Measurements from ENCODE around the gene LRRC8C. TPM values are rescaled to one million over a fixed set of nuclear protein-coding genes. Genes with fewer than 3 reads are reported as not detected.

The LRRC8C gene
- total and polyA plus RNA-seq, 7 experiments from 2014 or later, result 14.3 to 50.5 (median 27.3) TPM

GRCh38 chr1:89665941-89666340 is 33.0 kb downstream of the LRRC8C start:
- Mint-ChIP-seq H3K9me3 (peaks cover 0 to 22% (median 5%) of the 10 kb centered on the region in 11 donors), H3K4me1 (peaks cover 72 to 91% (median 89%) of the 10 kb centered on the region in 7 donors), H3K27ac (peak overlapping the region in 1 of 9 donors; percentile 71), H3K36me3 (peaks cover 15 to 50% (median 33%) of the 10 kb centered on the region in 5 donors), H3K27me3 (no peaks in the 10 kb centered on the region), H3K4me3 (peak overlapping the region in 1 of 10 donors; percentile 29)
- ATAC-seq (no peak), DNase-seq (no peak)
- H3K9me3 ChIP-seq (ENCODE audit: control insufficient read depth in 2 of 3, low read length in 3 of 3), result no peaks in the 10 kb centered on the region
- ChIA-PET POLR2A (no interaction called here), CTCF (no interaction called here)
- H3K27ac ChIP-seq (ENCODE audit: low read depth, low read length), result no peak overlapping the region
- H3K4me1 ChIP-seq (ENCODE audit: control insufficient read depth in 2 of 2, insufficient read depth in 2 of 2, low read length in 2 of 2), result peaks cover 41 to 55% of the 10 kb centered on the region in 2 donors
- H3K4me3 ChIP-seq (ENCODE audit: low read length), result no peak overlapping the region
- H3K36me3 ChIP-seq (ENCODE audit: control insufficient read depth in 2 of 3, insufficient read depth in 3 of 3, low read length in 3 of 3), result no peaks in the 10 kb centered on the region
- no peaks in the 10 kb centered on the region for H3K27me3 ChIP-seq (ENCODE audit: control insufficient read depth in 2 of 2, insufficient read depth in 2 of 2, low read length in 2 of 2)
- intact Hi-C loops (cut with micrococcal nuclease), result no loop called here

- no peaks in the 10 kb centered on the region for H3K27me3 Mint-ChIP-seq
- H3K4me3 ChIP-seq (ENCODE audit: low read length), result peak overlapping the region; percentile 4
- DNase-seq, result no peak
- ATAC-seq, result no peak
- H3K27me3 ChIP-seq (ENCODE audit: control insufficient read depth in 2 of 2, insufficient read depth in 2 of 2, low read length in 2 of 2), result no peaks in the 10 kb centered on the region
- H3K4me1 ChIP-seq (ENCODE audit: control insufficient read depth in 2 of 2, insufficient read depth in 2 of 2, low read length in 2 of 2), result peaks cover 41 to 50% of the 10 kb centered on the region in 2 donors
- H3K27ac Mint-ChIP-seq, result peak overlapping the region in 7 of 9 donors; percentile 0 to 71 (median 38)
- no peaks in the 10 kb centered on the region for H3K9me3 ChIP-seq (ENCODE audit: control insufficient read depth in 2 of 3, low read length in 3 of 3)
- H3K36me3 Mint-ChIP-seq, result peaks cover 10 to 46% (median 31%) of the 10 kb centered on the region in 5 donors
- H3K9me3 Mint-ChIP-seq, result peaks cover 0 to 19% (median 4%) of the 10 kb centered on the region in 11 donors
- no peak overlapping the region for H3K27ac ChIP-seq (ENCODE audit: low read depth, low read length)
- H3K36me3 ChIP-seq (ENCODE audit: control insufficient read depth in 2 of 3, insufficient read depth in 3 of 3, low read length in 3 of 3), result no peaks in the 10 kb centered on the region
- CTCF ChIA-PET, result no interaction called here
- H3K4me3 Mint-ChIP-seq, result peak overlapping the region in 8 of 10 donors; percentile 15 to 65 (median 28)
- H3K4me1 Mint-ChIP-seq, result peaks cover 72 to 91% (median 89%) of the 10 kb centered on the region in 7 donors
- POLR2A ChIA-PET, result interaction anchor here (1.6 kb wide), 1 partner anchor 9 kb away, joined by 6 read pairs; no protein-coding TSS in a partner anchor
- intact Hi-C loops (cut with micrococcal nuclease), result loop anchor here (1.0 kb wide), 2 partner anchors 9 to 10 kb away; no protein-coding TSS in a partner anchor
These were observed 33.7 kb downstream of the LRRC8C start for GRCh38 chr1:89666640-89667039.

DNA sequence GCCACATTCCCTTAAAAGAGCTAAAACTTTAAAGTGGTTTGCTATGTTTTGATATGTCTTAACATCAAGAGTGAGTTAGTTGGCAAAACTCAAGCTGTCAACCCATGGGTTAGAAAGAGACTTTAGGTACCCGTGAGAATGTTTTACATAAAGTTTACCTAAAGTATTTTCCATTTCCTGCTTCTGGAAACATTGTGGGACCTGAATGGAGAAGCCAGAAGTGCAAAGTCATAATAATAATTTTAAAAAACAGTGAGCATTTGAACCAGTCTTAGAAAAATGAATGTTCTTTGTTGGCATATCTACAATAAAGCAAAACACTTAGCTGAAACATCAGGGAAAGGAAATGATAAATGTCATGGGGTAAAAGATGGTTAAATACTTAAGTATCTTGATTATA is 34.8 kb downstream of the LRRC8C start:
- H3K36me3 Mint-ChIP-seq, result peaks cover 4 to 45% (median 22%) of the 10 kb centered on the region in 5 donors
- intact Hi-C loops (cut with micrococcal nuclease), result loop anchor here (1.0 kb wide), 2 partner anchors 8 to 9 kb away; no protein-coding TSS in a partner anchor
- peaks cover 41 to 43% of the 10 kb centered on the region in 2 donors for H3K4me1 ChIP-seq (ENCODE audit: control insufficient read depth in 2 of 2, insufficient read depth in 2 of 2, low read length in 2 of 2)
- no peaks in the 10 kb centered on the region for H3K27me3 Mint-ChIP-seq
- H3K9me3 ChIP-seq (ENCODE audit: control insufficient read depth in 2 of 3, low read length in 3 of 3), result no peaks in the 10 kb centered on the region
- H3K36me3 ChIP-seq (ENCODE audit: control insufficient read depth in 2 of 3, insufficient read depth in 3 of 3, low read length in 3 of 3), result no peaks in the 10 kb centered on the region
- H3K4me1 Mint-ChIP-seq, result peaks cover 68 to 93% (median 91%) of the 10 kb centered on the region in 7 donors
- no peak overlapping the region for H3K4me3 ChIP-seq (ENCODE audit: low read length)
- peak overlapping the region in 8 of 9 donors; percentile 6 to 76 (median 35) for H3K27ac Mint-ChIP-seq
- POLR2A ChIA-PET, result interaction anchor here (0.6 to 1.6 kb wide), 6 partner anchors 8 to 143 kb away, joined by 3 to 6 read pairs (median 3); no protein-coding TSS in a partner anchor
- CTCF ChIA-PET, result interaction anchor here (0.8 to 1.5 kb wide), 2 partner anchors 9 to 95 kb away, joined by 3 read pairs; no protein-coding TSS in a partner anchor
- H3K4me3 Mint-ChIP-seq, result peak overlapping the region in 4 of 10 donors; percentile 28 to 54 (median 40)
- no peak overlapping the region for H3K27ac ChIP-seq (ENCODE audit: low read depth, low read length)
- DNase-seq (no peak), ATAC-seq (no peak)
- no peaks in the 10 kb centered on the region for H3K27me3 ChIP-seq (ENCODE audit: control insufficient read depth in 2 of 2, insufficient read depth in 2 of 2, low read length in 2 of 2)
- peaks cover 0 to 16% (median 0%) of the 10 kb centered on the region in 11 donors for H3K9me3 Mint-ChIP-seq

DNA sequence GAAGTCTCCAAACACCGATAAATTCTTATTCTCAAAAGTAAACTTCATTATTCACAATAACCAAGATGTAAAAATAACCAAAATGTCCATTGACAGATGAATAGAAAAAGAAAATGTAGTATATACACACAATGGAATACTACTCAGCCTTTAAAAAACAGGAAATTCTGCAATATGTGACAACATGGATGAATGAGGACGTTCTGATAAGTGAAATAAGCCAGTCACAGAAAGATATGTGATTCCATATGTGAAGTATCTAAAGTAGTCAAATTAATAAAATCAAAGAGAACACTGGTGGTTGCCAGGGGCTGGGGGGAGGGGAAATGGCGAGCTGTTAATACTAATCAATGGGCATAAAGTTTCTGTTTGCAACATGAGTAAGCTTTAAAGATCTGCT is 36.0 kb downstream of the LRRC8C start:
- H3K27ac Mint-ChIP-seq, result peak overlapping the region in 3 of 9 donors; percentile 16 to 87 (median 21)
- intact Hi-C loops (cut with micrococcal nuclease), result no loop called here
- H3K27ac ChIP-seq (ENCODE audit: low read depth, low read length), result no peak overlapping the region
- H3K9me3 ChIP-seq (ENCODE audit: control insufficient read depth in 2 of 3, low read length in 3 of 3), result no peaks in the 10 kb centered on the region
- peaks cover 41 to 43% of the 10 kb centered on the region in 2 donors for H3K4me1 ChIP-seq (ENCODE audit: control insufficient read depth in 2 of 2, insufficient read depth in 2 of 2, low read length in 2 of 2)
- no peak for ATAC-seq
- CTCF ChIA-PET, result no interaction called here
- POLR2A ChIA-PET, result interaction anchor here (1.2 to 2.3 kb wide), 3 partner anchors 9 to 34 kb away, joined by 4 to 11 read pairs (median 5); no protein-coding TSS in a partner anchor
- H3K9me3 Mint-ChIP-seq, result peaks cover 0 to 11% (median 0%) of the 10 kb centered on the region in 11 donors
- H3K36me3 ChIP-seq (ENCODE audit: control insufficient read depth in 2 of 3, insufficient read depth in 3 of 3, low read length in 3 of 3), result no peaks in the 10 kb centered on the region
- no peaks in the 10 kb centered on the region for H3K27me3 Mint-ChIP-seq
- peak overlapping the region in 4 of 10 donors; percentile 2 to 30 (median 12) for H3K4me3 Mint-ChIP-seq
- no peak overlapping the region for H3K4me3 ChIP-seq (ENCODE audit: low read length)
- no peaks in the 10 kb centered on the region for H3K27me3 ChIP-seq (ENCODE audit: control insufficient read depth in 2 of 2, insufficient read depth in 2 of 2, low read length in 2 of 2)
- H3K36me3 Mint-ChIP-seq, result peaks cover 4 to 43% (median 23%) of the 10 kb centered on the region in 5 donors
- DNase-seq, result no peak
- H3K4me1 Mint-ChIP-seq, result peaks cover 73 to 100% (median 98%) of the 10 kb centered on the region in 7 donors

- H3K4me1 Mint-ChIP-seq, result peaks cover 68 to 100% (median 98%) of the 10 kb centered on the region in 7 donors
- no peaks in the 10 kb centered on the region for H3K9me3 ChIP-seq (ENCODE audit: control insufficient read depth in 2 of 3, low read length in 3 of 3)
- no peak for DNase-seq
- no peaks in the 10 kb centered on the region for H3K27me3 Mint-ChIP-seq
- ChIA-PET POLR2A (interaction anchor here (1.2 to 2.3 kb wide), 2 partner anchors 10 to 13 kb away, joined by 4 to 11 read pairs; no protein-coding TSS in a partner anchor), CTCF (no interaction called here)
- peaks cover 0 to 6% (median 0%) of the 10 kb centered on the region in 11 donors for H3K9me3 Mint-ChIP-seq
- peak overlapping the region in 6 of 10 donors; percentile 6 to 46 (median 22) for H3K4me3 Mint-ChIP-seq
- H3K4me3 ChIP-seq (ENCODE audit: low read length), result no peak overlapping the region
- no peaks in the 10 kb centered on the region for H3K36me3 ChIP-seq (ENCODE audit: control insufficient read depth in 2 of 3, insufficient read depth in 3 of 3, low read length in 3 of 3)
- H3K36me3 Mint-ChIP-seq, result peaks cover under 1 to 38% (median 18%) of the 10 kb centered on the region in 5 donors
- no peak overlapping the region for H3K27ac ChIP-seq (ENCODE audit: low read depth, low read length)
- intact Hi-C loops (cut with micrococcal nuclease), result no loop called here
- peak overlapping the region in 4 of 9 donors; percentile 37 to 87 (median 40) for H3K27ac Mint-ChIP-seq
- peak; percentile 43 for ATAC-seq
- no peaks in the 10 kb centered on the region for H3K27me3 ChIP-seq (ENCODE audit: control insufficient read depth in 2 of 2, insufficient read depth in 2 of 2, low read length in 2 of 2)
- H3K4me1 ChIP-seq (ENCODE audit: control insufficient read depth in 2 of 2, insufficient read depth in 2 of 2, low read length in 2 of 2), result peaks cover 45% of the 10 kb centered on the region in 2 donors
These were observed 36.5 kb downstream of the LRRC8C start for GRCh38 chr1:89669441-89669840.

GRCh38 chr1:89670163-89670562 is 37.2 kb downstream of the LRRC8C start:
- POLR2A ChIA-PET, result interaction anchor here (1.2 to 2.3 kb wide), 5 partner anchors 11 to 89 kb away, joined by 3 to 11 read pairs (median 4); no protein-coding TSS in a partner anchor
- H3K36me3 ChIP-seq (ENCODE audit: control insufficient read depth in 2 of 3, insufficient read depth in 3 of 3, low read length in 3 of 3), result no peaks in the 10 kb centered on the region
- peaks cover 48 to 50% of the 10 kb centered on the region in 2 donors for H3K4me1 ChIP-seq (ENCODE audit: control insufficient read depth in 2 of 2, insufficient read depth in 2 of 2, low read length in 2 of 2)
- H3K4me1 Mint-ChIP-seq, result peaks cover 64 to 100% (median 98%) of the 10 kb centered on the region in 7 donors
- no peaks in the 10 kb centered on the region for H3K9me3 Mint-ChIP-seq
- no peaks in the 10 kb centered on the region for H3K27me3 Mint-ChIP-seq
- no peaks in the 10 kb centered on the region for H3K27me3 ChIP-seq (ENCODE audit: control insufficient read depth in 2 of 2, insufficient read depth in 2 of 2, low read length in 2 of 2)
- no peak overlapping the region for H3K27ac ChIP-seq (ENCODE audit: low read depth, low read length)
- peak overlapping the region in 9 of 10 donors; percentile 0 to 68 (median 22) for H3K4me3 Mint-ChIP-seq
- H3K36me3 Mint-ChIP-seq, result peaks cover 0 to 32% (median 16%) of the 10 kb centered on the region in 5 donors
- H3K4me3 ChIP-seq (ENCODE audit: low read length), result no peak overlapping the region
- peak in 5 of 9 donors; percentile 10 to 23 (median 20) for DNase-seq
- H3K9me3 ChIP-seq (ENCODE audit: control insufficient read depth in 2 of 3, low read length in 3 of 3), result no peaks in the 10 kb centered on the region
- CTCF ChIA-PET, result interaction anchor here (1.3 kb wide), 1 partner anchor 9 kb away, joined by 5 read pairs; no protein-coding TSS in a partner anchor
- intact Hi-C loops (cut with micrococcal nuclease), result no loop called here
- H3K27ac Mint-ChIP-seq, result peak overlapping the region in 6 of 9 donors; percentile 4 to 87 (median 36)
- peak; percentile 88 for ATAC-seq

Measured in naive thymus-derived CD4-positive, alpha-beta T cell (primary cell).